CD4-positive, alpha-beta T cell (primary cell): ENCODE results near the gene ABCC5. TPM values are rescaled to one million over a fixed set of nuclear protein-coding genes. Genes with fewer than 3 reads are reported as not detected.

Source experiments
- ATAC-seq: fragments of 200-7000 bp; cut with Tn5 transposase; one replicate; pipeline ENCODE4 v1.10.0; 2022; ENCODE audit warnings: mild to moderate bottlenecking; ENCODE audit not compliant: poor library complexity
- CTCF ChIA-PET: fragments of 350-600 bp; sonication (Branson Sonifier 250); formaldehyde crosslinking; loops from one replicate; lab custom pipeline; 2021; ENCODE audit warnings: antibody characterized with exemption, inconsistent platforms; lab: Charles Lee
- POLR2A ChIA-PET: fragments of 350-600 bp; sonication (Branson Sonifier 250); formaldehyde crosslinking; loops from one replicate; lab custom pipeline; 2021; ENCODE audit warnings: antibody characterized with exemption, inconsistent platforms; lab: Charles Lee
- DNase-seq, 14 experiments: peaks; one replicate each; pipeline ENCODE4 v3.0.0-alpha.2; 2013 to 2020; ENCODE audit warnings: mixed read lengths in 2 of 14
- H3K27ac ChIP-seq, 2 donors: one replicate each; pipeline versions ENCODE4 v1.5.1 to v1.7.0; 2013; ENCODE audit warnings: low read length in 2 of 2, low read depth in 1 of 2, mild to moderate bottlenecking in 1 of 2
- H3K27me3 ChIP-seq, 2 experiments: 1 replicate in 1 of 2; 2 replicates in 1 of 2; pipeline versions ENCODE4 v1.6.1 to v1.7.0; 2013; ENCODE audit warnings: low read length in 2 of 2, control low read depth in 1 of 2, mild to moderate bottlenecking in 1 of 2, moderate library complexity in 1 of 2; ENCODE audit not compliant: insufficient read depth in 2 of 2, control insufficient read depth in 1 of 2
- H3K36me3 ChIP-seq: one replicate; pipeline ENCODE4 v1.6.1; 2013; ENCODE audit warnings: low read length, control low read depth; ENCODE audit not compliant: insufficient read depth
- H3K4me1 ChIP-seq: one replicate; pipeline ENCODE4 v1.6.1; 2013; ENCODE audit warnings: low read length, control low read depth; ENCODE audit not compliant: insufficient read depth
- H3K4me3 ChIP-seq: one replicate; pipeline ENCODE4 v1.5.1; 2013; ENCODE audit warnings: mild to moderate bottlenecking, low read length, moderate library complexity
- H3K9me3 ChIP-seq, 2 experiments: 1 replicate in 1 of 2; 2 replicates in 1 of 2; pipeline versions ENCODE4 v1.6.1 to v1.7.0; 2013; ENCODE audit warnings: low read length in 2 of 2, mild to moderate bottlenecking in 2 of 2, control low read depth in 1 of 2, moderate library complexity in 1 of 2; ENCODE audit not compliant: control insufficient read depth in 1 of 2, insufficient read depth in 1 of 2
- H3K27ac Mint-ChIP-seq: one replicate; pipeline ENCODE4 v1.8.0; 2020; ENCODE audit warnings: mixed read lengths
- H3K27me3 Mint-ChIP-seq: one replicate; pipeline ENCODE4 v1.8.0; 2021; ENCODE audit warnings: mixed read lengths
- H3K36me3 Mint-ChIP-seq: one replicate; pipeline ENCODE4 v1.8.0; 2021; ENCODE audit warnings: low read depth, mixed read lengths
- H3K4me1 Mint-ChIP-seq: one replicate; pipeline ENCODE4 v1.8.0; 2021; ENCODE audit warnings: low read depth, mixed read lengths
- H3K4me3 Mint-ChIP-seq: one replicate; pipeline ENCODE4 v1.8.0; 2020; ENCODE audit warnings: mild to moderate bottlenecking, mixed read lengths
- H3K9me3 Mint-ChIP-seq: one replicate; pipeline ENCODE4 v1.8.0; 2020; ENCODE audit warnings: mixed read lengths
- CTCF ChIP-seq: fragments of 200-600 bp; IDR thresholded peaks from one replicate; pipeline ENCODE4 v1.8.0; 2022; ENCODE audit warnings: antibody characterized with exemption, mild to moderate bottlenecking
- intact Hi-C, 2 experiments: fragments of 100-400 bp; cut with DNase I in 1 of 2; cut with micrococcal nuclease in 1 of 2; formaldehyde crosslinking; loops; one replicate each; pipeline versions ENCODE4 v1.15.1 to v1.9.0; 2023 to 2025; cut with DNase I, micrococcal nuclease
- total RNA-seq, 174 experiments: library from RNA in 2 of 174; stranded (reverse) in 2 of 174; gene quantifications; one replicate each; pipeline ENCODE4 v1.2.3 and lab custom pipeline; 2021 to 2026

ABCC5 gene
- total RNA-seq, 2 experiments from 2014 or later: 10.8 to 11.4 TPM

GRCh38 chr3:183883291-183884096 is 134.2 kb downstream of the ABCC5 start:
- peaks cover 37% of the 10 kb centered on the region for H3K4me1 ChIP-seq
- H3K27me3 Mint-ChIP-seq: no peaks in the 10 kb centered on the region
- peaks cover 45% of the 10 kb centered on the region for H3K4me1 Mint-ChIP-seq
- intact Hi-C loops: loop anchor here in 1 of 2 experiments (2.0 to 10.0 kb wide), 7 partner anchors 133 to 1701 kb away; partner anchors contain the start of genes ABCC5, ALG3, AP2M1 and EEF1AKMT4
- H3K4me3 Mint-ChIP-seq: peak overlapping the region; percentile 97
- CTCF ChIA-PET: interaction anchor here (1.6 to 2.6 kb wide), 5 partner anchors 13 to 366 kb away, joined by 4 to 24 read pairs (median 6); partner anchors contain the start of genes ABCC5, EEF1AKMT4 and EIF2B5
- DNase-seq: no peak
- no peaks in the 10 kb centered on the region for H3K9me3 Mint-ChIP-seq
- no peaks in the 10 kb centered on the region for H3K27me3 ChIP-seq
- H3K36me3 ChIP-seq: peaks cover under 1% of the 10 kb centered on the region
- H3K27ac Mint-ChIP-seq: peak overlapping the region; percentile 82
- H3K4me3 ChIP-seq: peak overlapping the region; percentile 97
- POLR2A ChIA-PET: interaction anchor here (1.2 to 2.1 kb wide), 4 partner anchors 13 to 251 kb away, joined by 4 to 9 read pairs (median 4); partner anchors contain the start of genes EIF2B5 and MAP6D1
- H3K9me3 ChIP-seq: no peaks in the 10 kb centered on the region
- no peak for TF ChIP-seq CTCF
- no peak overlapping the region for H3K27ac ChIP-seq
- ATAC-seq: no peak
- H3K36me3 Mint-ChIP-seq: peaks cover 28% of the 10 kb centered on the region

DNA sequence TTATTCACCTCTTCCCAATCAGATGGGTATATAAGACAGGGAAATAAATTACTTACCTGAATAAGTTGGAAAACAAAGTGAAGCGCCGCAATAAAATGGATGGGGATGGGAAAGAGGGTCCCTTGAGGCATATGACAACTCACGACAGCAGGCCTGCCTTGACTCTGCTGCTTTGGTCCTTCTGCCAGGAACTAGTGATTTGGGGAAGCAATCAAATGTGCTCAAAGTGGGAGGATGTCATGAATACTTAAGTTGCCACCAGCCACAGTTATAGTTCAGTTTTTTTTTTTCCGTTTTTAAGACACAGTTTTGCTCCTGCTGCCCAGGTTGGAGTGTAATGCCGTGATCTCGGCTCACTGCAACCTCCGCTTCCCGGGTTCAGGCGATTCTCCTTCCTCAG is 137.6 kb downstream of the ABCC5 start:
- no peak for TF ChIP-seq CTCF
- ATAC-seq: no peak
- DNase-seq: no peak
- Mint-ChIP-seq H3K27me3 (no peaks in the 10 kb centered on the region), H3K4me1 (peaks cover 66% of the 10 kb centered on the region), H3K27ac (no peak overlapping the region), H3K9me3 (no peaks in the 10 kb centered on the region), H3K36me3 (peaks cover 49% of the 10 kb centered on the region), H3K4me3 (no peak overlapping the region)
- H3K4me3 ChIP-seq: no peak overlapping the region
- no peaks in the 10 kb centered on the region for H3K9me3 ChIP-seq
- CTCF ChIA-PET: no interaction called here
- peaks cover 37% of the 10 kb centered on the region for H3K4me1 ChIP-seq
- no peak overlapping the region for H3K27ac ChIP-seq
- peaks cover 11% of the 10 kb centered on the region for H3K36me3 ChIP-seq
- intact Hi-C loops: loop anchor here in 1 of 2 experiments (5.0 to 10.0 kb wide), 5 partner anchors 245 to 1705 kb away; partner anchors contain the start of genes AP2M1, EIF2B5, KLHL24 and SENP2
- POLR2A ChIA-PET: no interaction called here
- H3K27me3 ChIP-seq: no peaks in the 10 kb centered on the region

DNA sequence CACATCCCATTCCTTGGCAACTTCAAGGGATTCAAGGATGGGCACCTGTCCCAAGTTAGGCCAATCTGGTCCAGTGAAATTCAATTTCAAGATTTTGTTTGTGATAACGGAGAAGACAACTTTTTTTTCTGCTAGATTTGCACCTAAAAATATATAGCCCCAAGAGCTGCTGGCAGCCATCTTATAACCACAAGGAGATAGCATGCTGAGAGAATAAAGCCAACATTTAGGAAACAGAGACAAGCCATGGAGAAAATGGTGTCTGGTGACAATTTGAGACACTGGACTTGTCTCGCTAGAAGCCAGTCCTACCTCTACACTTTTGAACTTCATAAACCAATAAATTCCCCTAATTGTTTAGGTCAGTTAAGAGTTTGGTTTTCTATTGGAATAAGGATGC is 138.4 kb downstream of the ABCC5 start:
- ChIA-PET POLR2A (no interaction called here), CTCF (no interaction called here)
- Histone ChIP-seq H3K9me3 (no peaks in the 10 kb centered on the region), H3K27ac (no peak overlapping the region), H3K36me3 (peaks cover 11% of the 10 kb centered on the region), H3K4me1 (peaks cover 30% of the 10 kb centered on the region), H3K4me3 (no peak overlapping the region), H3K27me3 (no peaks in the 10 kb centered on the region)
- Mint-ChIP-seq H3K4me1 (peaks cover 58% of the 10 kb centered on the region), H3K27ac (no peak overlapping the region), H3K27me3 (no peaks in the 10 kb centered on the region), H3K9me3 (no peaks in the 10 kb centered on the region), H3K36me3 (peaks cover 42% of the 10 kb centered on the region), H3K4me3 (no peak overlapping the region)
- no peak for ATAC-seq
- no peak for DNase-seq
- TF ChIP-seq CTCF: no peak
- intact Hi-C loops: no loop called here
